Activated T-helper 9 cell treated with anti-CD3 and anti-CD28 coated beads, Interleukin-2, amount 50 U/mL, for 16 hours (primary cell): ENCODE results near the gene NKX6-2.

ENCODE experiments used
- DNase-seq: peaks from one replicate; pipeline ENCODE4 v3.0.0-alpha.2; 2020; ENCODE audit warnings: low read depth

Gene NKX6-2

DNA sequence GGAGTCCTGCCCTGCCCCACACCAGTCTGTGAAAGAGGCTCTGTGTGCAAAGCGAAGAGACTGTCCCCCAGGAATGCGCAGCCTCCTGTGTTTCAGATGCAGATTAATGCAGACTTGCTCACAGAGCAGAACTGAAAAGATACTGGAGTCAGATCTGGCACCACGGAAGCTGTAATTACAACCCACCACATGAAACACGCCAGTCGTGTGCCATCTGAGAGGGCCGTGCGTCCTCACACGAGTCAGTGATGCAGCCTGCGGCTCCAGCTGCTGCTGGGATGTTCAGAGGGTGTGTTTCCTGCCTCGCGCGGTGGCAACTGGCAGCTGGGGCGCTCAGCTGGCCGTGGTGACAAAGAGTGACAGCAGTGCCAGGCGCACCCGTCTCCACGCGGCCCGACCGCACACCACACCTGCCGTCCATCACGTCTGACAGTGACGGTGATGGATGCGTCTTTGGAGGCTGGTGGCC lies 50.0 kb downstream of the NKX6-2 start:
- DNase-seq = no peak

DNA sequence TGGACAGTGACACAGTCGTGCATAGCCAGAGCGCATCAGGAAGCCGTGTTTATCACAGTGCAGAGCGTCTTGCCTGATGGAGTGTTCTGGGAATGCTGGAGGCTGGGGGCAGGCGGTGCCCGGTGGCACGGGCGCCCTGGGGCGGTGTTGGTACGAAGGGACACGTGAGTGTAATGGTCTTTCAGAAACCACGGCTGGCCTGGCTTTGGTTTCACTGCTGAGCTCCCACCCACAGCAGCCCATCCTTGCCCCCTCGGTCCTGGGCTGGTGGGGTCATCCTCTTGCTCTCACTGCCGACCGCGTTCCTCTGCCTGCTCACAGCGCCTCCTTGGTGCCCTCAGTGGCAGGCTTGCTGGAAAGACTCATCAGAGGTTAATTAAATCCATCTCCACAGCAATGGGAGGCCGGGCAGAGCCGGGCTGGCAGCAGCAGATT lies 50.6 kb downstream of the NKX6-2 start:
- no peak for DNase-seq

DNA sequence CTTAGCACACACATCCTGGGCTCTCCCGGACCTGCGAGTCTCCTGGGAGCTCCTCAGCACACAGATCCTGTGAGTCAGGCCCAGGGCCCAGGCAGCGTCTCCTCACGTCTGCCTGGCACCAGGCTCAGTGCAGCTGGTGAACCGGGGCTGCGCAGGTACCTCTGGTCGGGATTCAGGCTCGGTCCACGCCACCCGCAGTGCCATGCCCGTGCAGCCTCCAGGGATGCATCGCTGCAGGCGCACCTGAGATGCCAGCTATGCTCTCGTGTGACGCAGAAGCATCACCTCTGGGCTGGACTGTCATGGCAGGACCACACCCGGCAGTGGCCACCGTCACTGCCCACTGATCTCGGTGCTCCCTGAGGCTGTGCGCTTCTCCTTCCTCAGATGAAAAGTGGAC lies 52.0 kb downstream of the NKX6-2 start:
- DNase-seq = no peak
